PFSK-1 (cell line): Measurements from ENCODE around the gene ARL15.

Source experiments
- POLR2AphosphoS5 ChIP-seq: IDR thresholded peaks from 2 replicates; pipeline ENCODE4 v1.6.1; 2012; ENCODE audit warnings: low read depth, mild to moderate bottlenecking, control low read depth, low read length, moderate library complexity
- REST ChIP-seq, 2 experiments: IDR thresholded peaks; 2 replicates each; pipeline versions ENCODE4 v1.6.1 to v1.8.0; 2011 to 2012; ENCODE audit warnings: low read depth in 2 of 2, low read length in 2 of 2, control low read depth in 1 of 2, inconsistent platforms in 1 of 2, mild to moderate bottlenecking in 1 of 2, moderate library complexity in 1 of 2; ENCODE audit not compliant: insufficient read depth in 1 of 2
- TAF1 ChIP-seq: IDR thresholded peaks from 2 replicates; pipeline ENCODE4 v1.6.1; 2012; ENCODE audit warnings: low read length, control low read depth, borderline replicate concordance; ENCODE audit not compliant: insufficient read depth

- TF ChIP-seq TAF1 (no peak), POLR2AphosphoS5 (no peak), REST (IDR thresholded peaks at IDR 0.05; ENCODE audit: insufficient read depth in 1 of 2, low read depth in 2 of 2, low read length in 2 of 2) (no peak)
Observed at GRCh38 chr5:54162184-54162583, 148.2 kb downstream of the ARL15 start.
